ENCODE measurements around the gene EPN3.

The EPN3 gene

GRCh38 chr17:50520483-50520882 is 12.1 kb upstream of the EPN3 start:
- no peak for TF ChIP-seq EZH2phosphoT487 (conservative IDR thresholded peaks at IDR 0.05; ENCODE audit: low read length)
- no peak for TF ChIP-seq CTCF (IDR thresholded peaks at IDR 0.05; ENCODE audit: insufficient read depth, low read length, poor library complexity, severe bottlenecking)
- H3F3A ChIP-seq (ENCODE audit: insufficient read depth), result no peaks in the 10 kb centered on the region
- no peak overlapping the region for H3K9ac ChIP-seq (ENCODE audit: low read length)
- H2AFZ ChIP-seq (ENCODE audit: low read depth, low read length, severe bottlenecking), result no peak overlapping the region
- no peak overlapping the region for H3K4me2 ChIP-seq (ENCODE audit: low read depth, low read length, poor library complexity, severe bottlenecking)
- no peaks in the 10 kb centered on the region for H3K9me2 ChIP-seq (replicated peaks; ENCODE audit: insufficient read depth, low read length)
- no peaks in the 10 kb centered on the region for H4K20me1 ChIP-seq (ENCODE audit: low read depth, low read length)
- no peaks in the 10 kb centered on the region for H3K79me2 ChIP-seq (ENCODE audit: insufficient read depth, low read length)
- H3K27me3 ChIP-seq (ENCODE audit: low read length), result no peaks in the 10 kb centered on the region
- H3K36me3 ChIP-seq (ENCODE audit: low read length), result no peaks in the 10 kb centered on the region
- no peak overlapping the region for H3K27ac ChIP-seq (ENCODE audit: low read depth, low read length)
- H3K9me3 ChIP-seq (ENCODE audit: insufficient read depth, low read length), result no peaks in the 10 kb centered on the region
- no peak overlapping the region for H3K4me3 ChIP-seq (ENCODE audit: insufficient read depth, low read length, poor library complexity, severe bottlenecking)

GRCh38 chr17:50521514-50521913 is 11.0 kb upstream of the EPN3 start:
- Histone ChIP-seq H3K9me2 (replicated peaks; ENCODE audit: insufficient read depth, low read length) (no peaks in the 10 kb centered on the region), H3K27me3 (ENCODE audit: low read length) (no peaks in the 10 kb centered on the region), H3K36me3 (ENCODE audit: low read length) (no peaks in the 10 kb centered on the region), H3K9me3 (ENCODE audit: insufficient read depth, low read length) (no peaks in the 10 kb centered on the region), H4K20me1 (ENCODE audit: low read depth, low read length) (no peaks in the 10 kb centered on the region), H3K9ac (ENCODE audit: low read length) (no peak overlapping the region), H3K4me3 (ENCODE audit: insufficient read depth, low read length, poor library complexity, severe bottlenecking) (no peak overlapping the region), H3K4me2 (ENCODE audit: low read depth, low read length, poor library complexity, severe bottlenecking) (no peak overlapping the region), H3K27ac (ENCODE audit: low read depth, low read length) (no peak overlapping the region), H3K79me2 (ENCODE audit: insufficient read depth, low read length) (no peaks in the 10 kb centered on the region), H2AFZ (ENCODE audit: low read depth, low read length, severe bottlenecking) (no peak overlapping the region), H3F3A (ENCODE audit: insufficient read depth) (no peaks in the 10 kb centered on the region)
- no peak for TF ChIP-seq EZH2phosphoT487 (conservative IDR thresholded peaks at IDR 0.05; ENCODE audit: low read length)
- TF ChIP-seq CTCF (IDR thresholded peaks at IDR 0.05; ENCODE audit: insufficient read depth, low read length, poor library complexity, severe bottlenecking), result no peak

- no peaks in the 10 kb centered on the region for H3K27me3 ChIP-seq (ENCODE audit: low read length)
- no peak overlapping the region for H2AFZ ChIP-seq (ENCODE audit: low read depth, low read length, severe bottlenecking)
- H3K9me3 ChIP-seq (ENCODE audit: insufficient read depth, low read length), result no peaks in the 10 kb centered on the region
Observed at GRCh38 chr17:50522766-50523165, 9.8 kb upstream of the EPN3 start.

More at GRCh38 chr17:50522766-50523165, 9.8 kb upstream of the EPN3 start:
- no peak overlapping the region for H3K4me2 ChIP-seq (ENCODE audit: low read depth, low read length, poor library complexity, severe bottlenecking)
- no peak overlapping the region for H3K4me3 ChIP-seq (ENCODE audit: insufficient read depth, low read length, poor library complexity, severe bottlenecking)
- H3F3A ChIP-seq (ENCODE audit: insufficient read depth), result no peaks in the 10 kb centered on the region
- no peaks in the 10 kb centered on the region for H3K36me3 ChIP-seq (ENCODE audit: low read length)
- no peaks in the 10 kb centered on the region for H3K79me2 ChIP-seq (ENCODE audit: insufficient read depth, low read length)
- TF ChIP-seq EZH2phosphoT487 (conservative IDR thresholded peaks at IDR 0.05; ENCODE audit: low read length) (no peak), CTCF (IDR thresholded peaks at IDR 0.05; ENCODE audit: insufficient read depth, low read length, poor library complexity, severe bottlenecking) (no peak)
- no peaks in the 10 kb centered on the region for H3K9me2 ChIP-seq (replicated peaks; ENCODE audit: insufficient read depth, low read length)
- no peak overlapping the region for H3K9ac ChIP-seq (ENCODE audit: low read length)
- H4K20me1 ChIP-seq (ENCODE audit: low read depth, low read length), result no peaks in the 10 kb centered on the region
- no peak overlapping the region for H3K27ac ChIP-seq (ENCODE audit: low read depth, low read length)
